Epithelial cell of esophagus (primary cell): ENCODE measurements around the gene ZBTB4.
A peak's percentile ranks its signal among the peaks of the same experiment; 100 is the strongest.

Experiments used
- DNase-seq: peaks from one replicate; pipeline ENCODE4 v3.0.0; 2010; ENCODE audit warnings: low read depth
- H3K4me3 ChIP-seq: 2 replicates; pipeline ENCODE4 v1.5.1; 2011; ENCODE audit warnings: mild to moderate bottlenecking, low read length, control low read depth
- CTCF ChIP-seq: IDR thresholded peaks from 2 replicates; pipeline ENCODE4 v1.5.1; 2011; ENCODE audit warnings: low read depth, mild to moderate bottlenecking, low read length, control low read depth, inconsistent platforms; ENCODE audit not compliant: insufficient read depth; ENCODE audit errors: missing control alignments

Gene ZBTB4

GRCh38 chr17:7496470-7497183 lies 17.2 kb upstream of the ZBTB4 start:
- TF ChIP-seq CTCF: no peak
- no peak for DNase-seq
- H3K4me3 ChIP-seq: no peak overlapping the region

- H3K4me3 ChIP-seq: no peak overlapping the region
- no peak for DNase-seq
- TF ChIP-seq CTCF: no peak
Observed at GRCh38 chr17:7495906-7496434, 16.5 kb upstream of the ZBTB4 start.

- H3K4me3 ChIP-seq: no peak overlapping the region
- TF ChIP-seq CTCF: no peak
- no peak for DNase-seq
Observed at GRCh38 chr17:7493941-7494340, 14.5 kb upstream of the ZBTB4 start.

- no peak overlapping the region for H3K4me3 ChIP-seq
- no peak for DNase-seq
- TF ChIP-seq CTCF: no peak
Observed at GRCh38 chr17:7491583-7491982, 12.2 kb upstream of the ZBTB4 start.

- no peak overlapping the region for H3K4me3 ChIP-seq
- TF ChIP-seq CTCF: no peak
- DNase-seq: no peak
Observed at GRCh38 chr17:7490144-7490543, 10.7 kb upstream of the ZBTB4 start.

- TF ChIP-seq CTCF: no peak
- no peak for DNase-seq
- peak overlapping the region; percentile 92 for H3K4me3 ChIP-seq
Observed at GRCh38 chr17:7486181-7486580, 6.8 kb upstream of the ZBTB4 start.

GRCh38 chr17:7484919-7485377 lies 5.5 kb upstream of the ZBTB4 start:
- peak overlapping the region; percentile 92 for H3K4me3 ChIP-seq
- TF ChIP-seq CTCF: no peak
- DNase-seq: no peak
